ENCODE measurements around the gene EXOSC2.

- peak in 3 of 4 donors; percentile 69 to 72 (median 71) for TF ChIP-seq POLR2A (IDR thresholded peaks at IDR 0.05)
- TF ChIP-seq CTCF (IDR thresholded peaks at IDR 0.05), result no peak
- peak in 1 of 2 donors; percentile 71 for TF ChIP-seq POLR2AphosphoS5 (IDR thresholded peaks at IDR 0.05)
Observed at GRCh38 chr9:130712564-130713285, 19.1 kb downstream of the EXOSC2 start.
